ENCODE results near the gene TRERF1.

GRCh38 chr6:42332916-42333315, 118.8 kb downstream of the TRERF1 start:
- TF ChIP-seq POLR2A (IDR thresholded peaks at IDR 0.05; ENCODE audit: low read length) (no peak), GATA1 (IDR thresholded peaks at IDR 0.05; ENCODE audit: low read depth, low read length) (no peak)
